ENCODE data around the gene METRN.

DNA sequence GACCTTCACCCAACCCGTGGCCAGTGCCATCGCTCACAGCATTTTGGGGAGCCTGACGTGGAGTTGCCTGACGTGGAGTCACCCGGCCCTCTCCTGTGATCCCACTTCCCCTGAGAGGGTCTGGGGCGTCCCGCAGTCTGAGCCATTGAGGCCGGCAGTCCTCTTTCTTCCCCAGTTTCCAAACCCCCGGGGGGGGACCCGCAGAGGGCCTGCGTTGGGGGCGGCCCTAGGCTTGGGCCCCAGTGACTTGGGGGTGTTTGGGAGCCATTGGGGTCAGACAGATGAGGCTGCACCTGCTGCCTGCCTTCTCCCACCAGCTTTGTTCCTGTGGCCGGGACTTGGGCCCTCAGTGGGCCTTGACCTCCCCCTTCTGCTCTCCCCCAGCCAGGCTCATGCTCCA, 45.3 kb upstream of the METRN start:
- TF ChIP-seq, protein P1, sequence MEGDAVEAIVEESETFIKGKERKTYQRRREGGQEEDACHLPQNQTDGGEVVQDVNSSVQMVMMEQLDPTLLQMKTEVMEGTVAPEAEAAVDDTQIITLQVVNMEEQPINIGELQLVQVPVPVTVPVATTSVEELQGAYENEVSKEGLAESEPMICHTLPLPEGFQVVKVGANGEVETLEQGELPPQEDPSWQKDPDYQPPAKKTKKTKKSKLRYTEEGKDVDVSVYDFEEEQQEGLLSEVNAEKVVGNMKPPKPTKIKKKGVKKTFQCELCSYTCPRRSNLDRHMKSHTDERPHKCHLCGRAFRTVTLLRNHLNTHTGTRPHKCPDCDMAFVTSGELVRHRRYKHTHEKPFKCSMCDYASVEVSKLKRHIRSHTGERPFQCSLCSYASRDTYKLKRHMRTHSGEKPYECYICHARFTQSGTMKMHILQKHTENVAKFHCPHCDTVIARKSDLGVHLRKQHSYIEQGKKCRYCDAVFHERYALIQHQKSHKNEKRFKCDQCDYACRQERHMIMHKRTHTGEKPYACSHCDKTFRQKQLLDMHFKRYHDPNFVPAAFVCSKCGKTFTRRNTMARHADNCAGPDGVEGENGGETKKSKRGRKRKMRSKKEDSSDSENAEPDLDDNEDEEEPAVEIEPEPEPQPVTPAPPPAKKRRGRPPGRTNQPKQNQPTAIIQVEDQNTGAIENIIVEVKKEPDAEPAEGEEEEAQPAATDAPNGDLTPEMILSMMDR (IDR thresholded peaks at IDR 0.05) = no peak
- no peak for TF ChIP-seq POLR2A (IDR thresholded peaks at IDR 0.05)
